NCI-H1048 (cell line): ENCODE data around the gene BACH2.

ENCODE experiments used
- DNase-seq: peaks from one replicate; lab custom pipeline; 2025; lab: John Stamatoyannopoulos, UW

BACH2 gene

DNA sequence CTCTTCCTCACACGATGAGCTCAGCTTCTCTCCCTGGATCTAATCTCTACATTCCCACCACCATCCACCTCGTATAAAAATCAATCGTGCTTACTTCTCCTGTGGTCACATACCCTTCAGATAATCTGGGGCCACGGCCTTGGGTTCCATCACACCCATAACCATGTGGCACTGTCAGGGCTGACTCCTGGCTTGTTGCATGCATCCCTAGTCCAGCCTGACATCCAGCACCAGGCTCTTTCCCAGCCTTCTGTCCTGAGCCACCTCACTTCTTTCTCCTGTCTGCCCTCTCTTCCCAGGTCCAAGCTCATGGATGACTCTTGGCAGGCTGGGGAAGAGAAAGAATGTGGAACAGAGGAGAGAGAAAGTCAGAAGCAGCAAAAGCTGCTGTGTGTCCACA lies 199.8 kb downstream of the BACH2 start:
- no peak for DNase-seq

DNA sequence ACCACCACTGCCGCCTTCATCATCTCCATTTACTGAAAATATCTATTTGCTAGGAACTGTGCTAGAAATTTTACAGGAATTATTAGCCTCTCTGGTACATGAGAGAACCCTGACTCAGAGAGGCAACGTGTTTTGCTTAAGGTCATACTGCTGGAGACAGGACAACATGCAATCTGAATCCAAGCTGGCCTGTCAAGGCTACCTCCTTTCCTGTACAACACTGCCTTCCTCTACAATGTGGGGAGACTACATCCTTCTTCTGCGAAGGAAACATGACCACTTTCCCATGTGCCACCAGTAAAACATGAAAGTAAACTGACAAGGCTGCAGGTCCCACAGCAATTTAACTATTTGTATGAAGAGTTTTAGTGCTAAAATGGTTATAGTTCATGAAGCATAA lies 200.9 kb downstream of the BACH2 start:
- no peak for DNase-seq

DNA sequence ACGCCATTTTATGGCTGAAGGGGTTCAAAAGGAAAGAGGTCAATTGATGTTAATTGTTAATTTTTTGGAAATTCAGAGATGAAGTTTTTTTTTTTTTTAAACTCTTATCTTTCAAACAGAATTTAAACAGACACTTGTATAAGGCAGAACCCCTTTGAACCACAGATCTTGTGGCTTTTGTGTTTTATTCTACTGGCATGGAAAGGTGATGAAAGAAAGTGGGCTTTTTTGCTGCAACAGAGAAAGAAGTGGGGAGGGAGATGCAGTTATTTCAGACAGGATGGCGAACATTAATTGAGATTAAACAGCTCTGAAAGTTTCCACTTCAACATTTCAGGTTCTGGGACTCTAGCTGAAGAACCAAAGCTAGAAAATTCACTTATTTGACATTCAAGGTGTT lies 201.5 kb downstream of the BACH2 start:
- DNase-seq, result no peak

DNA sequence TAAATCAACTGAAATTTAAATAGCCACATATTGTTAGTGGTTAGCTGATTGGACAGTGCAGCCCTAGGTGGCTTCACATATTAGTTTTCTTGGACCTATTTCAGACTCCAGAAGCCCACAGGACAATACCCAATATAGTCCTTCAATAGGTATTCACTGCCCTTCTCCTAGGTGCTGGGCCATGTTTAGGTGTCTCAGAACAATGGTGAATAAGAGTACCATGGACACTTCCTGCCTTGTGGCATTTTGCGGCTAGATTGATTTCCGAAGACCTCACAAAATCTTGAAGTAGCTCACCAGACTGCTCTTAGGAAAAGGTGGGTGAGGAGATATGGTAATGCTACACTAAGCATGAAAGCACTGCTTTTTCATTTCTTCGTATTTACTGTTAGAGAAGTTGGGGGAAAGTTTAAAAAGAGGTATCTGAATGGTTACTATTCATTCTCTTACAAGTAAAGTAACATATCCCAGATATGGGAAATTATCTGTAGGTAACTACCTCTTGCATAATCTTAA lies 203.0 kb downstream of the BACH2 start:
- no peak for DNase-seq

DNA sequence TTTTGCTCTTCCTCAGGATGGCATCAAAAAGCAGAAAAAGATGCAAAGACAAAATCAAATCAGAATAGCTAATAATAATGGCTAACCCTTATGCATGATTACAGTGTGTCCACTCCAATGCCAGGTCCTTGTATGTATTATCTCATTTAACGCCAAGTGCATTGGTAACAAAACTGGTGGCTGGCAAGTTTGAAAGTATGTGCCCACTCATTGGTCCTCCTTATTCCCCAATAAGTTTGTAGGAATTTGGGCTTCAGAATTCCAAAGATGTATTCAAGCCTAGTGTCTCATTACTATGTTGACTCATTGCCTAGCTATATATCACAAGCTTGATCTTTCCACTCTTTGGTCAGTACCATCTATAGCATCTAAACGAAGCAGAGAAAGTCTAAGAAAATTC lies 205.8 kb downstream of the BACH2 start:
- DNase-seq, result no peak

DNA sequence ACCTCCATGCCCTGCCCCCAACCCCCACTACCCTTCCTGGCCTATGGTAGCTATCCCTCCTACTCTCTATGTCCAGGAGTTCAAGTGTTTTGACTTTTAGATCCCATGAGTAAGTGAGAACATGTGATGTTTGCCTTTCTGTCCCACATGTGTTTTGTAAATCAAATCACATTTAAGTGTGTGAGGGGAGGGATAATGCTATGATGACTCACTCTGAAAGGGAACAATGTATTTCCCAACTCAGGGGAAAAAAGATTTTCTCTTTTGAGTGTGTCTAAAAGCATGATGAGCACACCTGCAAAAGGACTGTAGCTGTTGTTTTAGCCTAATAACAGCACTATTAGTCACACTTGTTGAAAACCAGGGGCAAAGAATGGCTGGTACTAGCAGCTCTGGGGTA lies 208.6 kb downstream of the BACH2 start:
- no peak for DNase-seq

DNA sequence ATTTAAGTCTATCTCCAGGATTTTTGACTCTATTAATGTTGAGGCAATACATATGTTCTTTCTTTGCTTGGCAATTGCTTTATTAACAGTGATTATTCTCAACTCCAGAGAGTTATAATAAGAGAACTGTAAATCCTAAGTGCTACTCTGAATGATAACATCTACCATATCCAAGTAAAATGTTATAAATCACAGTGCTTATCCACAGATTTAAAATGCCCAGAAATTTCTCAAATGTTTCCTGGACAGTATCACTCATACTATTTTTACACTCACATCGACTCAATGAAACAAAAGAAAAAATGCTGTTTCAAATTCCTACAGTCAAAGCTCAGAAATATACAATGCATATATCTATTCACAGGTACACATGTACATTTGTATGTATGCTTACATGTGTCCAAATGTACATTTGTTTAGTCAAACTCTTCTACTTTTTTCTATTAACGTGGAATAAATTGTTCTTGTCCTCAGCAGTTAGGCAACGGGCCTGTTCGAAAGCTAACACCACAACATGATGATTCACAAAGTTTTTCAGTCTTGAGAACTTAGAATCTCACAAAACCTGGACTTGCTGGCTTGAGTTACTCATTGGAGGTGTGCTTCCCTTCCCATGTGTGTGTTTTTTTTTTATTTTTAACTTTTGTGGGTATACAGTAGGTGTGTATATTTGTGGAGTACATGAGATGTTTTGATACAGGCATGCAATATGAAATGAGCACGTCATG lies 209.4 kb downstream of the BACH2 start:
- no peak for DNase-seq

DNA sequence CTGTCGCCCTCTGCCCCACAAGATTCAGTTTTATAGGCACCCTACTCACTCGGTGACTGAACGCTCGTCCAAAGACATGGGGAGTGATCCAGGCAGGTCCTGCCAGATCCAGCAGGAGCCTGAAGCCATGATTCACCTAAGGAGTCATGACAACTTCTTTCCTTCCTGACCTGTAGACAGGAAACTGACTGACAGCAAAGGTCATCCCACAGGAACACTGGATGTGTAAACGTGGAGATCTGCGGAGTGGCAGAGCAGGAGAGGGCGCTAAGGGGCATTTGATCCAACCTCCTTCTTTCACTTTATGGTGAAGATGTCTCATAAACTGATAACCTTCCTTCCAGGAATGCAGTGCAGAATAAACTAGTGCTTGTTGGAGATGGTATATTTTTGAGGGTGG lies 210.1 kb downstream of the BACH2 start:
- DNase-seq, result no peak

DNA sequence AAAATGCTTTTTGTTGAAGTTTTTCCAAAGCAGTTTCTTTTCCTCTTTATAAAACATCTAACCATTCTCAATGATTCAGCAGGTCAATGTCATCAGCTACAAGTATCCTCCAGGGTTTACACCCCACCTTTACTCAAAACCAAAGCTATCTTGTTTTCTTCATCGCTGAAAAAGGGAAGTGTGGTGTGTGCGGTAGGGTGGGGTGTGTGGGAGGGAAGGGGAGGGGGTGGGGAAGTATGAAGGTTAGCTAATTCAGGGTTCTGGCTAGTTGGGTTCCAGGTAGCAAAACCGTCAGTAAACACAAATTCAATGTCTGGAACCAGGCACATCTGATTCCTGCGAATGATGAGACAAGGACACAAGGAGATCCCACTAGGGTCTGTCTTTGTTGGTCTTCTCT lies 212.8 kb downstream of the BACH2 start:
- DNase-seq, result no peak

DNA sequence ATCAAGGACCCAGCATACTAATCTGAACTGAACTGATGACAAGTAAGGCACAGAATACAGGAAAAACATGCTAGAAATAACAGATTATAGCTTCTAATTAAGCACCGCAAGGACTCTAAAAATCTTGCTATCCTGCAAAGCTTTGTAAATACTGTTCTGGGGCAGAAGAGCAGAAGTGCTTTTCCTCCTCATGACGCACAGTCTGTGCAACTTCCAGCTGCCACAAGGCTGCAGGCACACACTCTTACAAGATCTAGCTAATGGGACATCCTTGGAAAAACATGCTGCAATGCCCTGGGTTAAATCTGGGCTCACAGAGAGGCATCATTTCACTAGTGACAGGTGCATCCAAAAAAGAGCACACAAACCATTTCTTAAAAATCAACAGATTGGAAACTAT lies 213.8 kb downstream of the BACH2 start:
- no peak for DNase-seq

DNA sequence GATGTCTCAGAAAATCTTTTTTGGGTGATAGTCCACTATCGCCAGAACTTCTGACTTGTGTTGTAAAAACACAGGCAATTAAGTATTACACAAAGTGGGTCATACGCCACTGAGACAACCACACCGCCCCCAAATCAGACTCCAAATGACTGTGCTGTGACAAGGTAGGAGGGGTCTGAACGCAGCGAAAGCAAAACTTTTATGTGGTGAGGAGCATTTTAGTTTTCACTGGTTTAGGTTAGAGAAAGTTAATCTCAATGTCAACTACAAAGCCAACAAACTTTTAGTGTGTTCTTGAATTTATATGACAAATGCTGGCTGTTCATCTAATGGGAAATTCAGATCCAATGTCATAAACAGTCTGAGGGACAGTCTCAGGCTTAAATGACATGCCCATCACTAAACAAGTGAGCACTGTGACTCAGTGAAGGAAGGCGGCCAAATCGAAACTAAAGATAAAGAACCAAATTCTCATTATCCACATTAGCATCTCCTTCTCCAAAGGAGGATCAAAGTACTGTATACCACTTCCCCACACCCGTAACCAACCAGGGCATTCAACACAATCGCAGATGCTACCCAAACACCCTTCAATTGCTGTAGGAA lies 215.7 kb downstream of the BACH2 start:
- no peak for DNase-seq

DNA sequence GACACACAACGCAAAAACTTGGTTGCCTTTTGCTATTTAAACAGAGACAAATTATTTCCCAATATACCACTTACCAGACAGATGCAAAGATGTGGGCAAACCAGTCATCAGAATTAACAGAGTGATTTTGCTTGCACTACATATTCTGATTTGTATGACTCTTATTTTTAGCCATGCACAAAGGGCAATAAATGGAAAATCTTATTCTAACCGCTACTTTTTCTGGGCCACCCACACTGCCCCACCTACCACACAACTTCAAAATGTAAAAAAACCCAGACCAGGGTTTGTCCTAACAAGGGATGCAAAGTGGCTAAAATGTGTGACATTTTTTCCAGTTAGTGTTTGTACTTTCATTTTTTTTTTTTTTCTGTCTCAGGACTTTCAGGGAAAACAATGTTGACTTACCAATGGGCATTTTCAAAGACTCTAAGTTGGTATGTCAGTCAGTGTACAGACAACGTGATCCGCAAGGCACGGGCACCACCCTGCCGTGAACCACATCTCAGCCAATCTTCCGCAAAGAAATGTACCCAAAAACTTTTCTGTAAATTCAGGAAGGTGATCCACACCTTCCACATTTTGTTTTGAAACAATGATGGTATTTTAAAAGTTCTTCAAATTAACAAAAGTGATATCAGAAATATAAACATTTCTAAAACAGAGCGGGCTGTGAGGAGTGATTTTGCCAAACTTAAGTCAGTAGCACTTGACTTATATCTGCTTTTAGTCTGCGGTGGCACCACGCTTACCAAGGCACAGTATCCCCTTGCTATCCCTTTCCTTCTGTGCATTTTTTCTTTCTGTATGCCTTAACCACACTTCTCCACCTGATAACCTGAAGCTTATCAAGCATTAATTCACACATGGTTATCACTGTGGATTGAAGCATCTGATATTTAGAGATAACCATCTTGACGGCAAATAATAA lies 216.8 kb downstream of the BACH2 start:
- DNase-seq, result no peak

DNA sequence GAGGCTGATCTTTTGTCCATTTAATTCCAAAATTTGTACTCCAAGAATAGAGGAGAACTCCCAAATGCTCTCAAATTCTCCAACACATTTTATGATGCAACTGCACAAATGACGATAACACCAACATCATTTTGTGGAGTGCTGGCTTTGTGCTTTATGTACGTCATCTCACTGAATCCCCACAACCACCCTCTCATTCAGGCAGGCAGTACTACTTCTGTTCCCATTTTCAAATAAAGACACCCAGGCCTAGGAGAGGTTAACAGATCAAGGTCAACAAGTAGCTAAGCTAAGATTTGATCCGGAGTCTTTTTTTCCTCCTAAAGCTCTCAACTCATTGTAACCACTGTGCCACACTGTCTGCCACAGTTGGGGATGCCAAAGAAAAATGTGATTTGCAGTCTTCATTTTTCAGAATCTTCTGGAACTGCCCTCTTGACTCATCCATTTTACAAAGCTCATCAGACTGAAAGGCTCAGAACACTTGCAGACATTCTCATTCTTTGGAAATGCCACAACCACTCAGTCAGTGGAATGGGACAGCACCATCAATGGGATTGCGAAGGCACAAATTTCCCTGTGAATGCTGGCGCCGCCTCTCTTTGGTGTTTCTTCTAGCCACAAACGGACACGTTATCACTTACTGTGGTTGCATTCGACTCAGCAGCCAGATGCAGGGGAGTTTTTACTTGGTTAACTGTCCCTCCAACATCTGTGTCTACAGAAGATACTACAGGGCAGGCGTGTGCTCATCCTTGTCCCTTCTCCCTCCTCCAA lies 217.9 kb downstream of the BACH2 start:
- DNase-seq, result no peak

DNA sequence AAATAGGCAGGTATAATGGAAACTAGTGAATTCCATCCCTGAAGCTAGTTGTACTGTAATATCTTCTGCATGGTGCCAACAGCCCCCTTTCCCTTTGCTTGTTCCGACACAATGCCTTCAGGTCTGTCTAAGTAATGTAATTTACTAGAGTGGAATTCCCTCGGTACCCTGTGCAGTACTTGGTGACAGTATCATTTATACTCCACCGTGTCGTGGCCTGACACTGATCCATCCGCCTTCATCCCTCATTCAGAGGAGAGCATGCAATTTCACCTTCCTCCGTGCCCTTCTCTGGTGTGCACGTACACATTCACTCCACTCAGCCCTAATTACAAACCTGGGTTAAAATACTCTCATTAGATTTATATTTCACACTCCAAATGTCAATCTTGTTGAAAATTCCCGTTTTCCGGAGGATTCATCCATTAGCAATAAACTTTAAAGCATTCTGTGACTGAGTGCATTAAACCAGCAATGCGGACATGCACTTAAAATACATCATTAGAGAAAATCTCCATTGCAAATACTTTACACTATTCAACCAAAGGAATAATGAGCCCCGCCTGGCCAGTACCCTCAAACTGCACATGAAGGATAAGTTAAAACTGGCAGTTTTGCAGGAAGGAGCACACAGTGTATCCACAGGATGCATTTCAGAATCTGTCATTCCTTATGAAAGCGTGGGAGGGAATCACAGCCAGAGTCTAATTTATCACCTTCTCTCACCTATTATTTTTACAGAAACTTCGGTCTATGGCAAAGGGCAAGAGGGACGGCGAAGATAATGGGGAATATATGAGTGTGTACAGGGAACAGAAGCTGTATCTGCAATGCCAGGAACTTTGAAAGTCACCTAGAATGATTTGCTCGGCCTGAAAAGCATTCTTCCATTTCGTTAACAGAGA lies 219.9 kb downstream of the BACH2 start:
- no peak for DNase-seq

DNA sequence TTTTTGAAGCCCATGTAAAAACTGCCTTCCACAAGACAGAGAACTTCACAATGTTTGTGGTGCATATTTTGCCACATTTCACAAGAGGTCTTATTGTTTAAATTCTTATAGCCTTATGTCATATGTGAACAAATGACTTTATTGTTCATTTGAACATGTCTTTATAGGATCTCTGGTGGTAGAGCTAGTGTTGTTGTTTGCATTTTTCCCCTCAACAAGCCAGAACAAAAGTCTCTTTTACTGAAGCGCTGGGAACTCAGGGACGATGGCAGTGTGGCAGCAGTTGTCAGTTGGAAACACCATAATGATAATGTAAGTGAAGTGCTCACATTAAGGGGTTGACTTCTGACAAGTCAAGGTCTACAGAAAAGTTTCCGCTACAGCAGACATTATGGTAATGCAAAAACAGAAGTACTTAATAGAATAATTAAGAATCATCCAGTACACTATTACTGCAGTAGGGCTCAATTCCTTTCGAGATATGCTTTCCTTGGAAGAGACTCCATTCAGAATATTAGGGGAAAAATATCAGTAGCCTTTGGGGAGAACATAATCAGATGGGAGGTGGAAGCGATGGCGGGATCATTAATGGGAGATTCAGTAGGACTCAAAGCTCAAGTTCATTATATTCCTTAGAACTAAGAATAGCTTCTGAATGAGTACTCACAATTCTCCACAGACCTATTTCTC lies 222.3 kb downstream of the BACH2 start:
- DNase-seq, result peak; percentile 59

DNA sequence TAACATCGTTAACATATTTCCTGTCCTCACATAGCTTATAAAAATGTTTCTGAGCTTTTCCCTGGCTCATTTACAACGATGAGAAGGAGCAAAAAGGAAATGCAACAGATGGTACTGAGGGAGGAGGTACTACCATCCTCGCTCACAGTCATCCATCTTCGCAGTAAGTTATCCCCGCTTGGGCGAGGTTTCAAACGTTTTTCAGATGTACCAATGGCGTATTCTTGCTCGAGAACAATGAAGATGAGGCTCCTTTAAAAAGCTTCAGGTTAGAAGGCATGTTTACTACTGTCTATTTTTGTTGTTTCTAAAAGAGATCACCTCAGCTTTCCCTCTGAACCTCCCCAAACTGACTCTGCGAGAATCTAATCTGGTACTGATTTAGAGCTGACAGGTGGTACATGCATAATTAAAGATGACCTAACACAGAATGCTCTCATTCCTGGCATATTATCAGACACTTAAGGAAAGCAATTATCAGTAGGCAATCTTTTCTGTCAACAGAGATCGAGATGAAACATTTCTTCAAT lies 223.6 kb downstream of the BACH2 start:
- no peak for DNase-seq

DNA sequence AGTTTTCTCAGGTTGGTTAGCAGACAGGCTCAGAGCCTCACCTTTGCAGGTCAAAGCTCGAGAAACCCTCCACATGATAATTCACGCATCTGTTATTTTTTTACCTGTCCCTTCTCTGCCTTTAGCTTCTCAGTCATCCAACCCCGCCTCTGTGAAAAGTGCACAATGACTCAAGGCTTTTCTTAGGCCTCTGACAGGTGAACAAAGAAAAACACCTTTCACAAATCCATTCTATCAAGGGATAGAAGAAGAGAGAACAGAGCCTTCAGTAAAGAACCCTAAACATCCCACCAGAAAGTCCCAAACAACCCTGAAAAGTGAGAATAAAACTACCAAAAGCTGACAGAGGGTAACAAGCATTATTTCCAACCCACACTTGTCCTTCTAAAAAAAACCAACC lies 224.1 kb downstream of the BACH2 start:
- no peak for DNase-seq

DNA sequence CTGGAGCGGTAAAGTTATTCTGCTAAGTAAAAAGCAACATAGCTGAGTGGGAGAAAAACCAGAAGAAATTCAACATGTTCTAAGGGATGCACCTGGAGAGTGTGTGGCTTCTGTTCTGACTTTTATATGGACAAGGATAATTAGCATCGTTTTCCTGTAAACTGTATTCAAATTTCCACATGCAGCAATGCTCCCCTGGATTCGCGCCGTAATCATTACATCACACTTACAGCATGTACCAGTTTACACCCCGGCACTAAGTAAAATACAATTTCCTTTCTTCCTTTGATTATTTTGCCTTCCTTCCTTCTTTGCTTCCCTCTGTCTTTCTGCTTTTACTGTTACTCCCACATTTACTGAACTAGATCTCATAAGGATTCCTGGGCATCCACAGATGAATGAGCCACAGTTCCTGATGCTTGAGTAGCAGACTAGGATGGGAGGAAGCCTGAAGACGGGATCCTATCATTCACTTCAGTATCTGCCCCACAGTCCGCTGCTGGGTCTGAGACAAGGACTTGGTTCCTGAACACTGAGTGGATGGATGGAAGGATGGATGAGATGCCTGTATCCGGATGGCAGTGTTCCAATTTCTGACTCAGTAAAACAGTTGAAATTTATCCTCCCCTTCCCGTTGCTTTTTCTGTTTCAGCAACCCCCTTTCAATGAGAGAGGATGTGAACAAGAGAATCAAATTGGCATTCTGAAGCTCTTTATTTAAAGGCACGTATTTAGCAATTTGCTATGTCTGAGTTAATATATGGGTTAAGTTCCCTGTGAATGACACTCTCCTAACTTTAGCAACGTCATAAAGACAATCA lies 227.7 kb downstream of the BACH2 start:
- no peak for DNase-seq

DNA sequence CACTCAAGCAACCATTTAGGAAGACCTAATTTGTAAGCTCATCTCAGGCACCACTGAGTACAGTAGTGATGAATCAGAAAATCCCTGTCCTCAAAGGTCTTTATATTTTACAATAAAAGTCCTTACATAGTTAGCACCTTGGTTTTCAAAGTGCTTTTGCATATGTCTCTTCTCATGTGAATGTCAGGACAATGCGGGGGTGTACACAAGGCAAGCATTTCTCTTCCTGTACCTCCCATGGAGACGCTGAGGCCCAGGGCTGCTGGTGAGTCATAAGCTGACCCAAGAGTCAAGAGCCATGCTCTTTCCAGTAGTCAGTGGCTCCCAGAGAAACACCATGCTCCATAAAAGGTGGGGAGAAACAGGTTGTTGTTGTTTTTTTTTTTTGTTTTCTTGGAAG lies 228.4 kb downstream of the BACH2 start:
- DNase-seq, result no peak
